Mammary epithelial cell (primary cell): ENCODE measurements around the gene NTM.

Source experiments
- EZH2 ChIP-seq: IDR thresholded peaks from 2 replicates; pipeline ENCODE4 v1.6.1; 2012; ENCODE audit warnings: low read length, inconsistent platforms, borderline replicate concordance
- TF ChIP-seq, protein P1 (sequence below), 2 donors: IDR thresholded peaks in 1 of 2; conservative IDR thresholded peaks in 1 of 2; 2 replicates each; pipeline ENCODE4 v1.5.1; 2011 to 2012; ENCODE audit warnings: inconsistent platforms in 2 of 2, low read length in 2 of 2, mild to moderate bottlenecking in 2 of 2, control low read depth in 1 of 2, low read depth in 1 of 2; ENCODE audit not compliant: insufficient read depth in 1 of 2; ENCODE audit errors: extremely low read depth in 1 of 2

DNA sequence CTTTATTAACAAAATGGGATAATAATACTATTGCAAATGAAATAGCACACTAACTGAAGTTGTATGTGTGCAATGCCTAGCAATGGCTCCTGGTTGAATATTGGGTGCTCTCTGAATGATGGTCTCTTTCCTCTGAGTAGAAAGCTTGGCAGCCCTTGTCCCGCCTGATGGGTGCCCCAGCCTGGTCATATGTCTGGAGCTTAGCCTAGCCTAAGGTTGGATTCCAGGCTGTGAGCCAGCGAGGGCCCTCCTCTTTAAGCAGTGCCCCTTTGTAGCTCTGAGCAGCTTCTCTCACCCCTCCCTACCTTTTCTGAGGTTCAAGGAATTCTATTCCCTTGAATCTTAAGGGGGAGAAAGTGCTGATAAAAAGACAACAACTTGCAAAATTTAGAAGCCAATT, 499.9 kb downstream of the NTM start:
- TF ChIP-seq EZH2: no peak
- TF ChIP-seq, protein P1, sequence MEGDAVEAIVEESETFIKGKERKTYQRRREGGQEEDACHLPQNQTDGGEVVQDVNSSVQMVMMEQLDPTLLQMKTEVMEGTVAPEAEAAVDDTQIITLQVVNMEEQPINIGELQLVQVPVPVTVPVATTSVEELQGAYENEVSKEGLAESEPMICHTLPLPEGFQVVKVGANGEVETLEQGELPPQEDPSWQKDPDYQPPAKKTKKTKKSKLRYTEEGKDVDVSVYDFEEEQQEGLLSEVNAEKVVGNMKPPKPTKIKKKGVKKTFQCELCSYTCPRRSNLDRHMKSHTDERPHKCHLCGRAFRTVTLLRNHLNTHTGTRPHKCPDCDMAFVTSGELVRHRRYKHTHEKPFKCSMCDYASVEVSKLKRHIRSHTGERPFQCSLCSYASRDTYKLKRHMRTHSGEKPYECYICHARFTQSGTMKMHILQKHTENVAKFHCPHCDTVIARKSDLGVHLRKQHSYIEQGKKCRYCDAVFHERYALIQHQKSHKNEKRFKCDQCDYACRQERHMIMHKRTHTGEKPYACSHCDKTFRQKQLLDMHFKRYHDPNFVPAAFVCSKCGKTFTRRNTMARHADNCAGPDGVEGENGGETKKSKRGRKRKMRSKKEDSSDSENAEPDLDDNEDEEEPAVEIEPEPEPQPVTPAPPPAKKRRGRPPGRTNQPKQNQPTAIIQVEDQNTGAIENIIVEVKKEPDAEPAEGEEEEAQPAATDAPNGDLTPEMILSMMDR (conservative IDR thresholded peaks at IDR 0.05 in 1 of 2, IDR thresholded peaks at IDR 0.05 in 1 of 2; ENCODE audit: extremely low read depth in 1 of 2, insufficient read depth in 1 of 2, low read depth in 1 of 2, low read length in 2 of 2): no peak
